ENCODE results near the gene SRPX.

SRPX gene, protein sequence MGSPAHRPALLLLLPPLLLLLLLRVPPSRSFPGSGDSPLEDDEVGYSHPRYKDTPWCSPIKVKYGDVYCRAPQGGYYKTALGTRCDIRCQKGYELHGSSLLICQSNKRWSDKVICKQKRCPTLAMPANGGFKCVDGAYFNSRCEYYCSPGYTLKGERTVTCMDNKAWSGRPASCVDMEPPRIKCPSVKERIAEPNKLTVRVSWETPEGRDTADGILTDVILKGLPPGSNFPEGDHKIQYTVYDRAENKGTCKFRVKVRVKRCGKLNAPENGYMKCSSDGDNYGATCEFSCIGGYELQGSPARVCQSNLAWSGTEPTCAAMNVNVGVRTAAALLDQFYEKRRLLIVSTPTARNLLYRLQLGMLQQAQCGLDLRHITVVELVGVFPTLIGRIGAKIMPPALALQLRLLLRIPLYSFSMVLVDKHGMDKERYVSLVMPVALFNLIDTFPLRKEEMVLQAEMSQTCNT

GRCh38 chrX:38220415-38221390 is at the start of gene SRPX:
TSS of gene SRPX (minus strand) at chrX:38220871. CDS start at chrX:38220792, 79 bp downstream.
- peak; percentile 0 for DNase-seq

GRCh38 chrX:38268011-38268410 is 47.3 kb upstream of the SRPX start:
- no peak for DNase-seq

- no peak for DNase-seq
These were observed 42.3 kb upstream of the SRPX start for GRCh38 chrX:38262715-38263620.

GRCh38 chrX:38260231-38260630 is 39.6 kb upstream of the SRPX start:
- no peak for DNase-seq

DNA sequence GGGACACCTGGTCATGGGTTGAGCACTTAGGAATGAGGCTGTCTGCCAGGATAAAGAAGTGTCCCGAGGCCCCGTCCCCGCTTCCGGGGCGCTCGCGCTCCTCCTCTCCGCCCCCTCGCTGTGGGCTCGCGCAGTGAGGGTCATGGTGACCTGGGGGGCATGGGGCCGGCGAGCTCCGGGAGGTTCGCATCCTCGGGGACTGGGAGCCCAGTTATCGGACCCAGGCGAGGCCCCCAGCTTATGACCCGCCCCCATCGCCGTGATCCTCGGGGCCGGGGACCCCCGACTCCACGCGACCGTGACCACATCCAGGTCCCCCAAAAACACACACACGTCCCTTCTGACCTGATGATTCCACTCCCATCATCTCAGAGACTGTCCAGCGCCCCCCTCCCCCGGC is 35.3 kb upstream of the SRPX start:
- no peak for DNase-seq

GRCh38 chrX:38249965-38250364 is 29.3 kb upstream of the SRPX start:
- no peak for DNase-seq

DNA sequence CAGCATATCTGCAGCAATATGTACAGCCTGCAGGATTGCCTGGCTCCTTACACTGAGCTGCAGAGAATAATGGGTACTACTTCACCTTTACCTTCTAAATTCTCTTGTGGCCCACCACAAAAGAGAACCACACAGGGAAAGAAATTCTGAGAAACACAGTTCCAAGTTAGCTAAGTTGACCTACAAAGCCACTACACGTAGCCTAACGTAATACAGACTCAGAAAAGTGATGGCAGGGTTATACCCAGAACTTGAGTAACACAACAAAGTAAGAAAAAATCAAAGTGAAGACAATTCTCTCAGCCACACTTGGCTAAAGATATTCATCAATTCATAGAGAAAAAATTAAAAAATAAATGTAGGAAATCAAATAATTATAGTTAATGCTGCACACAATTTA is 26.4 kb upstream of the SRPX start:
- no peak for DNase-seq

- no peak for DNase-seq
These were observed 19.9 kb upstream of the SRPX start for GRCh38 chrX:38240541-38240940.

DNA sequence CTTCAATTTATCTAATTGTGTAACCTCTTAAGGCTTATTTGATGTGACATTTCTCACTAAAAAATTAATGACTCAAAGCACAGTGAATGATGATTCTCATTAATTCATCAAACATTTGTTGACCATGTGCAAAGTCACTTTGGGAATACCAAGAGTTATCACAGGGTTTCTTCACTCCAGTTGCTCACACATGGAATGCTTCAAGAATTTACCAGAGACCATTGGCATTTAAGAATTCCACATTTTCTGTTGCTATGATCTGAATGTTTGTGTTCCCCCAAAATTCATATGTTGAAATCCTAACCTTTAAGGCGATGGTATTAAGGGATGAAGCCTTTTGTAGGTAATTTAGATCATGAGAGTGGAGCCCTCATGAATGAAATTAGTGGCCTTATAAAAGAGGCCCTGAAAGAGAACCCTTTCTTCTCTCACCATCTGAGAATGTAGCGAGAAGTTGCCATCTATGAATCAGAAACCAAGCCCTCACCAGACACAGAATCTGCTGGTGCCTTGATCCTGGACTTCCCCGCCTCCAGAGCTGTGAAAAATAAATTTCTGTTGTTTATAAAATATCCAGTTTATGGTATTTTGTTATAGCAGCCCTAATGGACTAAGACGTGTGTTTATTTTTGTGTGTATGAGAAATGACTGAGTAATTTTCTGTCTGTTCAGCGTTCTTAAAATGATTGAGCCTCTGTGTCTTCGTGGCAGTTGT is 16.4 kb upstream of the SRPX start:
- no peak for DNase-seq

- no peak for DNase-seq
These were observed 13.4 kb upstream of the SRPX start for GRCh38 chrX:38233891-38234667.

- no peak for DNase-seq
These were observed 11.5 kb upstream of the SRPX start for GRCh38 chrX:38232079-38232686.

DNA sequence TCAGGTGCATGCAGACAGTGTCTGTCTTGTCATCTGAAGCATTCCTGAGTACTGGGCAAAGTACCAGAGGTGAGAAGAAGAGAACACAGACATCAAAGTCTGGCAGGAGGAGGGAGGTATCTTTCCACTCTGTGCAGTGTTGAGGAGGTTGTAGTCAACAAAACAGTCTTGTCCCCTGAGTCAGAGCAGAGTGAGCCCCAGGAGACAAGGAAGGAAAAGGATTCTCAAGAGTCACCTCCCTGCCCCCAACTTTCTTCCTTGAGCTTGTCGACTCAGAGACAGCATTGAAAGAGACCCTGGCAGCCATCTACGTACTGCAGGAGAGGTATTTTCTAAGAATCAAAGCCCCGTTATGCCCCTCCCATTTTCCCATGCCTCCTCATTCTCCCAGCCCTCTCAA is 4.4 kb upstream of the SRPX start:
- no peak for DNase-seq

DNA sequence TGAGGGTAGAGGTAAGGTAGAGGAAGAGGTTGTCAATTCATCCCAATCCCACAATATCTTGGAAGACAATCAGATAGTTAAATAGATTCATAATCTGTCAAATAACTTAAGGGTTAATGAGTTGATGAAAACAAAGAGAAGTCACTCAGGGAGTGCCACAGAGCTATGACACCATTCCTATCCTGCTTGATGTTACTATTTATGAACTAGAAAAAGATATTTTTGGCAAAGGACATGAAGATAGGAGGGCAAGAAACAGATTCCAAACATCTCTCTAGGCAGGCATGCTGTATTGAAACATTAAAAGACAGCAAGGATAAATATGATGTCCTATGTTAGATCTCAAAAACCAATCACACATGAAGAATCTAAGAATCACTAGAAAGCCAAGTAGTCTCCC is 3.5 kb upstream of the SRPX start:
- DNase-seq: no peak

- DNase-seq: no peak
These were observed 789 bp upstream of the SRPX start for GRCh38 chrX:38221391-38221929.

- DNase-seq: peak; percentile 14
These were observed 652 bp downstream of the SRPX start for GRCh38 chrX:38220024-38220414.

DNA sequence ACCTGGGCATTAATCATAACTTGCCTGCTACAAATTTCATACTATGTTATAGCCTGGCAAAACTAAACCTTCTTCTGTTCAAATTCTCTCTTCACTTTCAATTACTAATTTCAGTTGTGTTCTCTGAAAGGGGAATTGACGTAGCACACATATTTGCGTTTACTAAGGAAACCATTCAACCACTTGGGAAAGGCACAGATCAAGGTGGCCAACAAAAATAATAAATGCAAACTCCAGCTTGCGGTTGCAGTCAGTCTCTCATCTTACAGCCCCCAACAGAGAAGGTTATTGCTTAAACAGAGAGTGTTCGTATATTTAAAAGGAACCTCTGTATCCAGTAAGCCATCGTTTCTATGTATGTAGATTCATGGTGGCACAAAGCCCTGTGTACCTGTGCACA is 4.0 kb downstream of the SRPX start:
- DNase-seq: no peak

GRCh38 chrX:38214551-38215531 is 5.8 kb downstream of the SRPX start:
- no peak for DNase-seq

DNA sequence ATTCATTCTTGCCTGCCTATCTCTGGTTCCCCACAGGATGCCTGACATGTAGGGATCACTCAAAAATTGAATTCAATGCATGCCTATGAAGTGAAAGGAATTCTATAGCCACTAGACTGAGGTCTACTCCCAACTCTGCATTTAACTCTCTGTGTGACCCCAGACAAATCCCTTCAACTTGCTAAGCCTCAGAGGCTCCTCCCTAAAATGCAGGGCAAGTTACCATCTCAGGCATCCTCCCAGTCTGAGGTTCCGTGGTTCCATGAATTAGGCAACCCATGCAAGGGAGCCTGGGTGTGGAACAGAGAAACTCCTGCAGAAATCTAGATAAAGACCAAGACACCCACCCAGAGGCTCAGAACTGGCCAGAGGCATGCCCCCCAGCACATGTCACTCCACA is 6.6 kb downstream of the SRPX start:
- DNase-seq: no peak

Measured in NCI-H1105 (cell line).